Thyroid gland (tissue), 4 donors: Measurements from ENCODE around the gene SLC29A4.

Experiments
- POLR2A ChIP-seq, 2 donors: fragments of 450-650 bp; IDR thresholded peaks; one replicate each; pipeline ENCODE4 v1.6.1; 2017; ENCODE audit warnings: antibody characterized with exemption in 2 of 2, mild to moderate bottlenecking in 2 of 2, moderate library complexity in 1 of 2
- TF ChIP-seq, protein P1 (sequence below), 6 experiments: fragments of 200-600 bp in 3 of 6; fragments of 450-650 bp in 3 of 6; sonication (generic) in 3 of 6; IDR thresholded peaks; one replicate each; pipeline ENCODE4 v1.5.1; 2016 to 2019; ENCODE audit warnings: antibody characterized with exemption in 6 of 6, mild to moderate bottlenecking in 2 of 6, inconsistent platforms in 1 of 6, moderate library complexity in 1 of 6

DNA sequence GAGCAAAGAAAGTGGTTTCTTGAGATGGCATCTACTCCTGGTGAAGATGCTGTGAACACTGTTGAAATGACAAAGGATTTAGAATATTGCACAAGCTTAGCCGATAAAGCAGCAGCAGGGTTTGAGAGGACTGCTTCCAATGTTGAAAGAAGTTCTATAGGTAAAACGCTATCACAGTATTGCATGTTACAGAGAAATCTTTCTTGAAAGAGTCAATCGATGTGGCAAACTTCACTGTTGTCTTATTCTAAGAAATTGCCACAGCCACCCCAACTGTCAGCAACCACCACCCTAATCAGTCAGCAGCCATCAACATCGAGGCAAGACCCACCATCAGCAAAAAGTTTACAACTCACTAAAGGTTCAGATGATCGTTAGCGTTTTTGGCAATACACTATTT is 59.9 kb downstream of the SLC29A4 start:
- TF ChIP-seq, protein P1, sequence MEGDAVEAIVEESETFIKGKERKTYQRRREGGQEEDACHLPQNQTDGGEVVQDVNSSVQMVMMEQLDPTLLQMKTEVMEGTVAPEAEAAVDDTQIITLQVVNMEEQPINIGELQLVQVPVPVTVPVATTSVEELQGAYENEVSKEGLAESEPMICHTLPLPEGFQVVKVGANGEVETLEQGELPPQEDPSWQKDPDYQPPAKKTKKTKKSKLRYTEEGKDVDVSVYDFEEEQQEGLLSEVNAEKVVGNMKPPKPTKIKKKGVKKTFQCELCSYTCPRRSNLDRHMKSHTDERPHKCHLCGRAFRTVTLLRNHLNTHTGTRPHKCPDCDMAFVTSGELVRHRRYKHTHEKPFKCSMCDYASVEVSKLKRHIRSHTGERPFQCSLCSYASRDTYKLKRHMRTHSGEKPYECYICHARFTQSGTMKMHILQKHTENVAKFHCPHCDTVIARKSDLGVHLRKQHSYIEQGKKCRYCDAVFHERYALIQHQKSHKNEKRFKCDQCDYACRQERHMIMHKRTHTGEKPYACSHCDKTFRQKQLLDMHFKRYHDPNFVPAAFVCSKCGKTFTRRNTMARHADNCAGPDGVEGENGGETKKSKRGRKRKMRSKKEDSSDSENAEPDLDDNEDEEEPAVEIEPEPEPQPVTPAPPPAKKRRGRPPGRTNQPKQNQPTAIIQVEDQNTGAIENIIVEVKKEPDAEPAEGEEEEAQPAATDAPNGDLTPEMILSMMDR (IDR thresholded peaks at IDR 0.05): no peak
- TF ChIP-seq POLR2A (IDR thresholded peaks at IDR 0.05): no peak
